DMS53 (cell line): ENCODE measurements around the gene PRKAG2.
"Not testable (repeated sequence)": the region's sequence is repeated elsewhere in the genome, so short reads cannot be mapped to it uniquely, and the experiment has no call there.

ENCODE experiments used
- DNase-seq: peaks from one replicate; lab custom pipeline; 2025; lab: John Stamatoyannopoulos, UW

Gene PRKAG2

GRCh38 chr7:151767557-151767956 is 109.4 kb downstream of the PRKAG2 start:
- no peak for DNase-seq

DNA sequence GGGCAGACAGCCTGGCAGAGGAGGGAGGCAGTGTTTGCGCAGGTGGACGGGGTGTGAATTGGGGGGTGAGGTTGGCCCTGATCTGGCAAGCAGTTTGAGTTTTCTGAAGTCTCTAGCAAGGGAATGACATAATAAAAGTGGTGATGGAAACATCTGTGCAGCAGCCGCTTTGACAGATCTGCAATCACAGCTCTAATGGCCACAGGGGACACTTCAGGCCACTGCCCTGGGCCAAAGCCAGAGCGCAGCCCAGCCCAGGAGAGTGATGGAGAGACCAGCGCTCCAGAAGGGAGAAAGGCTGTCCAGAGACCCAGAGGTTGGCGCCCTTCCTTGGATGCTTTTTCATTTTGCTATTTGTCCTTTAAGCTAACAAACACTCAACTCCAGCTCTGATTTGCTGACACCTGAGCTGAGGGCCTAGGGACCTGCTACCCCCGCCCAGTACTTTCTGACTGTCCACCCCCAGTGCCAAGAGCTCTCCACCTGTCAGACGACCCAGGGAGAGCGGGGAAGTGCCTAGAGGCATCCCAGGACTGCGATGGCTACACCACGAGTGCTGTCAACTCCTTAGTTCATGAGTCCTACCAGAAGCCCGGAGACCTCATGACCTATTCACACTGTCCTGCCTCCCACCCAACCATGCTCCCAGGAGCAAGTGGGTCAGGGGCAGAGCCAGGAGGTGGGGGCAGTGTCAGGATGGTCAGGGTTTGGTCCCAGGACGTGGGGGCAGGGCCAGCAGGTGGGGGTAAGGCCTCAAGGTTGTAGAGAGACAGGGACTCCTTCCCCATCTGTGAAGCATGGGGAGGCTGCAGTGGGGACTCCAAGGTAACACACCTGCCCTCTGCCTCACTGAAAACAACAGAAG is 112.6 kb downstream of the PRKAG2 start:
- DNase-seq: no peak

- no peak for DNase-seq
These were observed 113.4 kb downstream of the PRKAG2 start for GRCh38 chr7:151763420-151763984.

DNA sequence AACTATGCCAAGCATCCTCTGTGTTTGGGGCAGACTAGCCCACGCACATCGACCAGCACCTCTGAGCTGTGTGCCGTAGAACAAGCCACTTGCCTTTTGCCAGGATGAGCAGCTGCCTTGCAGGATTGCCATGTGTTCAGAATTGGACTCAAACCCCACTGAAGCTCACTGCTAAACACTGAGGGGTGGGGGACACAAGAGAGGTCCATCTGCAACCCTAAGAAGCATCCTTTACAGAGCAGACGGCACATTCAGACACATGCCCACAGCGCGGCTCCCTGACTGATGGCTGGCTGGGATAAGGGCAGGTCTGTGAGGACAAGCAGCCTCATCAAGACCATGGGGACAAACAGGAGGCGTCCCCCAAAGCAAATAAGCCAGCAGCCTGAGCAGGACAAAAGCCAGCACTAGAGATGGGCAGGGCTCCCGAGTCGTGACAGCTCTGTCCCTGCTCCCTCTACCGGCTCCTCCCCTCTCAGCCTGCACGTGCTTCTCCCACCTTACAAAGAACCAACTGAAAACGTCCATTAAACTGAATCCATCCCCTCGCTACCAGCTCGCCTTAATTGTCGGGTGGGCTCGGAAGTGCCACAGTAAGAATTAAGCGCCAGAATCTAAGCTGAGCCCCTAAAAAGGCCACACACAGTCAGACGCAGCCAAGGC is 114.2 kb downstream of the PRKAG2 start:
- DNase-seq: no peak

DNA sequence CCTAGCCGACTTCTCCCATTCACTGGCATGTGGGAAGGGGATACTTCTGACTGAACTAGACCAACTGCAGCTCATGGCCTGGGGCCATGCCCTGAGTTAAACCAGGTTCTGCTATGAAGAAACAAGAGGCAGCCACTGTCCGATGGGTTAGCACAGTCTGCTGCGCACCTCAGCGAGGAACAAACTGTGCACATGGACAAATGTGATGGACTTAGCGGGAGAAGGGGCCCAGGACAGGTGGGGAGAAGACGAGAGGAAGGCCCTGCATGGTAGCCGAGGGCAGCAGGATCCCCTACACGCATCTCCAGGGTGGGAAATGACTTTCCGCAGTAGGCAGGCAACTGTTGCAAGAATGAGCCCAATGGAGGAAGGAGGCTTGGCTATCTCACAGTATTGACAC is 115.0 kb downstream of the PRKAG2 start:
- DNase-seq: no peak

- DNase-seq: peak; percentile 28
These were observed 115.7 kb downstream of the PRKAG2 start for GRCh38 chr7:151761231-151761630.

- DNase-seq: peak; percentile 90
These were observed 117.3 kb downstream of the PRKAG2 start for GRCh38 chr7:151759591-151760042.

DNA sequence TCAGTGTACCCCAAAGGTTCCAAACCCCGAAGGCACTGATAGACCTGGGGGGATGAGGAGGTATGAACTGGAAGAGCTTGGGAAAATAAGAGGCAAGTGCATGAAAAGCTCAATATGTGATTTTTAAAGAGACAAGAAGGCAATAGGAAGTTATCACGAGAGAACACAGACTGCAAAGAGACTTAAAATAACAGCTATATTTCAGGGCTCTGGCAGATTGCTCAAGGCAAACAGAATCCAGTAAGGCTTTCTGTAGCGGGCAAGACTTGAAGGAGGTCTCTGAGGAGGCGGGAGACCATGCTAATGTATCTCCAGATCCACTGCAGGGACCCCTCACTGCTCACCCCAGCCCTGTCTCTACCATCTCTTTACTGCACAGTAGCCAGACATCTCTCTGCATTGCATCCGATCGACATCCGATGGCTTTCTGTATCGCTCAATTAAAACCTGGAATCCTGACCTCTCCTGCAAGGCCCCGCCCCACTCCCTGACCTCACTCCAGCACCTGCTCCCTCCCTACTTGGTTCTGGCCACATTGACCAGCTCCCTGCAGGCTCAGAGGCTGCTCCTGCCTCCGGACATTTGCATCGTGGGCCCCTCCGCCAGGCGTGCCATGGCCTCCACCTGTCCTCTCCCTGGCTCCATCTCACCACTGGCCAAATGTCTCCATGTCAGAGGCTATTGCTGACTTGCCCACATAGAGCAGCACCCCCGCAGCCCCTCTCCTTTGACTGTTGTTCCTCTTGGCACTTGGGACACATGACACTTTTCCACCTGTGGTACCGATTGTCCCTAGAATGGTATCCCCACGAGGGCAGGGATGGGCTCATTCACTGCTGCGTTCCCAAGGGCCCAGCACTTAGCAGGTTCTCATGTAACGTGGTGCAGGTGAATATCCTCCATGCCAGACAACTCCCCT is 118.0 kb downstream of the PRKAG2 start:
- no peak for DNase-seq

GRCh38 chr7:151757274-151757673 is 119.6 kb downstream of the PRKAG2 start:
- DNase-seq: no peak

DNA sequence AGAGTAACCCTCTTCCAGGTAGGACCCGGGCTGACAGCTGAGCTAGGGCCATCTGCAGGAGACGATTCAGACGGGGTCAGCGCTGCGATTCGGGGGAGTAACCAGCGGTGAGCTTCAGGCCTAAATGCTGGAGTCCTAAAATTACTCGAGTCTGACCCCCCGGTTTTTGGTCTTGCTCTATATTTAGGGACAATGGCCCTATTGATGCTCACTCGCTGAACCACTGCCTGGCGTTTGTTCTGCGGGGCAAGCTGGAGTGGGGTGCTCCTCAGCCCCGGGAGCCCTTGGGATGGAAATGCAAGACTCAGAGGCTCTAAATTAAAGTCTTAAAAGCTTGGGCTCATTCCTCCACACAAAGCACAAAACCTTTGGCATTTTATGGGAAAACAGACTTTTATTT is 120.0 kb downstream of the PRKAG2 start:
- no peak for DNase-seq

DNA sequence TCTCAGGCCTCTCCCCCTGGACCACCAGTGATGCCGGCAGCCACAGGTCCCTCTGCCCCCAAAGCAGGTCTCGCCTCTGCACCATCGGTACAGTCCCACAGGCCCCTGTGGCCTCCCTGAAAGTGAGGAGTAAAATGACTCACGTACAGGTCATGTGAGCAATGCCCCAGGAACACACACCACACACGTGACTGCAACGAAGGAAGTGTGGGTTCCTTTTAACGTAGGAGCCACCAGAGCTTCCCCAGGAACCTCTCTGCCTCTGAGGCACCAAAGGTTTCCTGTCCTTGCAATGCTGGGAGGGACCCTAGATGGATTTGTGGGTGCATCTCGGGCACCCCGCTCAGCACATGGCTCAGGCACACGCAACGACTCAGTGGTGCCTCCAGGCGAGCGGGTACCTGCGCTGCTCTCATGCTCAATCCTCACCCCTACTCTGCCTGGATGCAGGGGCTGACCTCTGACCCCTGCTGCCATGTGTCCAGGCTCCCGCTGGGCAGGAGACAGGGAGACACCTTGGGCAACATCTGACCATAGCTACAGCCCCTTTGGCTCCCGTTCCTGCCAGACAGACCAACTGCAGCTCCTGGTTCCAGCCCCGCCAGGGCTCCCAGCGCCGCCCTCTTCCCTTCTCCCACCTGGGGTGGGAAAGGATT is 120.7 kb downstream of the PRKAG2 start:
- no peak for DNase-seq

DNA sequence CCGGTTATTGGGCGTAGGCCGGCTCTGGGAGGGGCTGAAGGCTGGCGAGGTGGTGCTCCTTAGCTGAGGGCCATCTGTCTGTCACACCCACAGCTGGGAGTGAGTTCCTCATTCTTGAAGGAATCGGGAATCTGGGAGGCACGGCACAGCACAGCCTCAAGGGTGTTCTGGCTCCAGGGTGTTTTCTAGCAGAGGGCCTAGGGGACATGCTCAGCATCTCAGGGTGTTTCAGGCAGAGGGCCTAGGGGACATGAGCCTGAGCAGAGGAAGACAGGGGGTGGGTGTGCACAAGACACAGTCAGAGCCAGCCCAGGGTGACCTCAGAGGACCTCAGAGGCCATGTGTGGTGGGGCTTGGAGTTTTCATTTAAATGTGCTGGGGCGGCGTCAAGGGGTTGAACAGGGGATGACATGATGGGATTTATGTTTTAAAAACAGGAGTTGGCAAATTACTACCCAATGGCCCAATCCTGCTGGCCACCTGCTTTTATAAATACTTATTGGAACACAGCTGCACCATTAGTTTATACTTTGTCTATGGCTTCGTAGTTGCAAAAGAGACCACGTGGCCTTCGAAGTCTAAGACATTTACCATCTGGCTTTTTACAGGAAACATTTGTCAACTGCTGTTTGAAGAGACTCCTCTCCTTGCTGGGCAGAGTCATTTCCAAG is 121.6 kb downstream of the PRKAG2 start:
- DNase-seq: no peak

- DNase-seq: no peak
These were observed 122.2 kb downstream of the PRKAG2 start for GRCh38 chr7:151754688-151755130.

GRCh38 chr7:151754142-151754590 is 122.7 kb downstream of the PRKAG2 start:
- DNase-seq: peak; percentile 84

GRCh38 chr7:151752816-151753595 is 123.9 kb downstream of the PRKAG2 start:
- DNase-seq: no peak

DNA sequence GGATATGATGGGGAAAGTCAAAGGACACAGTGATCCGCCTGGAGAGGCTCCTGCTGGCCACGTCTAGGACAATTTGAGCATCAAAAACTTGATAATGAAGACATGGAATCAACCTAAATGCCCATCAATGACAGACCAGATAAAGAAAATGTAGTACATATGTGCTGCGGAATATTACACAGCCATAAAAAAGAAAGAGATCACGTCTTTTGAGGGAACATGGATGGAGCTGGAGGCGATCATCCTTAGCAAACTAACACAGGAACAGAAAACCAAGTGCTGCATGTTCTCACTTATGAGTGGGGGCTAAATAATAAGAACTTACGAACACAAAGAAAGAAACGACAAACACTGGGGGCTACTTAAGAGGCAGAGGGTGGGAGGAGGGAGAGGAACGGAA is 124.9 kb downstream of the PRKAG2 start:
- no peak for DNase-seq

GRCh38 chr7:151748733-151749132 is 128.2 kb downstream of the PRKAG2 start:
- no peak for DNase-seq

GRCh38 chr7:151748021-151748420 is 128.9 kb downstream of the PRKAG2 start:
- DNase-seq: not testable (repeated sequence)

DNA sequence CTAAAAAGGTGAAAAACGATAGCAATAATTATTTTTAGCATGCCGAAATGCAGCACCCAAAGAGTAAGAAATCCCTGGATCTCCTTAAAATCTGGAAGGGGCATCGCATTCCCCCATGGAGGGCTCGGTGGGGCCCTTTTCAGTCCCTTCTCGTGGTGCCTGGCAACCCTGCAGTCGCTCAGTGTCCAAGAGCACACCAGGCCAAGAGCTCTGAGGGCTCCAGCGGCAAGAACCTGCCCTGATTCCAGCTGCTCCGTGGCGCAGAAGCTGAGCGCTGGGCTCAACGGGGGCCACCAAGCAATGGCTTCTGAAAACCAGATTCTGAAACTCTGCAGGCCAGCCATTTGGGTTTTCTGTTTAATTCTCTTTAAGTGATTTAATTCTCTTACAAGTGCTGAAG is 131.2 kb downstream of the PRKAG2 start:
- DNase-seq: no peak
